ENCODE results near the gene CTF1.
"Not testable (repeated sequence)": the region's sequence is repeated elsewhere in the genome, so short reads cannot be mapped to it uniquely, and the experiment has no call there.

Gene CTF1

GRCh38 chr16:30931068-30931650 lies 34.7 kb downstream of the CTF1 start:
- DNase-seq (ENCODE audit: low spot score) = no peak

- DNase-seq (ENCODE audit: low spot score) = no peak
Observed at GRCh38 chr16:30934827-30935557, 38.6 kb downstream of the CTF1 start.

- DNase-seq (ENCODE audit: low spot score) = no peak
Observed at GRCh38 chr16:30937692-30938091, 41.3 kb downstream of the CTF1 start.

- not testable (repeated sequence) for DNase-seq (ENCODE audit: low spot score)
Observed at GRCh38 chr16:30939571-30939970, 43.2 kb downstream of the CTF1 start.

- no peak for DNase-seq (ENCODE audit: low spot score)
Observed at GRCh38 chr16:30941600-30942425, 45.4 kb downstream of the CTF1 start.

GRCh38 chr16:30942426-30942806 lies 46.0 kb downstream of the CTF1 start:
- no peak for DNase-seq (ENCODE audit: low spot score)

GRCh38 chr16:30944352-30944751 lies 47.9 kb downstream of the CTF1 start:
- DNase-seq (ENCODE audit: low spot score) = no peak

GRCh38 chr16:30946671-30947540 lies 50.5 kb downstream of the CTF1 start:
- no peak for DNase-seq (ENCODE audit: low spot score)

GRCh38 chr16:30947541-30947858 lies 51.1 kb downstream of the CTF1 start:
- DNase-seq (ENCODE audit: low spot score) = no peak

GRCh38 chr16:30947859-30948666 lies 51.6 kb downstream of the CTF1 start:
- peak; percentile 92 for DNase-seq (ENCODE audit: low spot score)

GRCh38 chr16:30948667-30949649 lies 52.5 kb downstream of the CTF1 start, which contains the start of gene ORAI3:
ORAI3 (plus strand) TSS chr16:30949068; CDS start chr16:30949290, 222 bp downstream.
- peak; percentile 81 for DNase-seq (ENCODE audit: low spot score)

- DNase-seq (ENCODE audit: low spot score) = no peak
Observed at GRCh38 chr16:30949650-30950515, 53.5 kb downstream of the CTF1 start.

- no peak for DNase-seq (ENCODE audit: low spot score)
Observed at GRCh38 chr16:30950516-30951065, 54.2 kb downstream of the CTF1 start.

- DNase-seq (ENCODE audit: low spot score) = no peak
Observed at GRCh38 chr16:30951193-30951592, 54.8 kb downstream of the CTF1 start.

- DNase-seq (ENCODE audit: low spot score) = no peak
Observed at GRCh38 chr16:30951750-30952149, 55.3 kb downstream of the CTF1 start.

GRCh38 chr16:30953111-30953510 lies 56.7 kb downstream of the CTF1 start:
- DNase-seq (ENCODE audit: low spot score) = no peak
